SJSA1 (cell line): Measurements from ENCODE around the gene ESRRA. TPM values are rescaled to one million over a fixed set of nuclear protein-coding genes. Genes with fewer than 3 reads are reported as not detected.
"Not testable (repeated sequence)": the region's sequence is repeated elsewhere in the genome, so short reads cannot be mapped to it uniquely, and the experiment has no call there.

Experiments
- DNase-seq, 2 experiments: peaks; one replicate each; pipeline ENCODE4 v3.0.0-alpha.2; 2015 to 2020; ENCODE audit warnings: low spot score in 2 of 2, low read depth in 1 of 2
- H3K27ac ChIP-seq: fragments of 250-450 bp; sonication (Bioruptor Pico); 2 replicates; pipeline ENCODE4 v1.5.1; 2020; ENCODE audit warnings: mild to moderate bottlenecking, moderate library complexity
- H3K27me3 ChIP-seq: fragments of 250-450 bp; sonication (Bioruptor Pico); replicated peaks from 2 replicates; pipeline ENCODE4 v1.5.1; 2020; ENCODE audit warnings: mild to moderate bottlenecking, moderate library complexity
- H3K36me3 ChIP-seq: fragments of 250-450 bp; sonication (Bioruptor Pico); 2 replicates; pipeline ENCODE4 v1.5.1; 2020; ENCODE audit warnings: mild to moderate bottlenecking
- H3K4me1 ChIP-seq: fragments of 250-450 bp; sonication (Bioruptor Pico); replicated peaks from 2 replicates; pipeline ENCODE4 v1.6.1; 2021; ENCODE audit warnings: mild to moderate bottlenecking
- H3K4me3 ChIP-seq: fragments of 250-450 bp; sonication (Bioruptor Pico); 2 replicates; pipeline ENCODE4 v1.5.1; 2020; ENCODE audit warnings: mild to moderate bottlenecking
- H3K9me3 ChIP-seq: fragments of 250-450 bp; sonication (Bioruptor Pico); replicated peaks from 2 replicates; pipeline ENCODE4 v1.5.1; 2020; ENCODE audit warnings: mild to moderate bottlenecking
- total RNA-seq: library from RNA; depleted of rRNA; stranded (reverse); fragments of >200 nt; shearing (Covaris generic); gene quantifications from 2 replicates; pipeline ENCODE4 v1.2.3, GENCODE V29; 2014

The ESRRA gene
- total RNA-seq, 1 experiment from 2014 or later, result 50.7 TPM

DNA sequence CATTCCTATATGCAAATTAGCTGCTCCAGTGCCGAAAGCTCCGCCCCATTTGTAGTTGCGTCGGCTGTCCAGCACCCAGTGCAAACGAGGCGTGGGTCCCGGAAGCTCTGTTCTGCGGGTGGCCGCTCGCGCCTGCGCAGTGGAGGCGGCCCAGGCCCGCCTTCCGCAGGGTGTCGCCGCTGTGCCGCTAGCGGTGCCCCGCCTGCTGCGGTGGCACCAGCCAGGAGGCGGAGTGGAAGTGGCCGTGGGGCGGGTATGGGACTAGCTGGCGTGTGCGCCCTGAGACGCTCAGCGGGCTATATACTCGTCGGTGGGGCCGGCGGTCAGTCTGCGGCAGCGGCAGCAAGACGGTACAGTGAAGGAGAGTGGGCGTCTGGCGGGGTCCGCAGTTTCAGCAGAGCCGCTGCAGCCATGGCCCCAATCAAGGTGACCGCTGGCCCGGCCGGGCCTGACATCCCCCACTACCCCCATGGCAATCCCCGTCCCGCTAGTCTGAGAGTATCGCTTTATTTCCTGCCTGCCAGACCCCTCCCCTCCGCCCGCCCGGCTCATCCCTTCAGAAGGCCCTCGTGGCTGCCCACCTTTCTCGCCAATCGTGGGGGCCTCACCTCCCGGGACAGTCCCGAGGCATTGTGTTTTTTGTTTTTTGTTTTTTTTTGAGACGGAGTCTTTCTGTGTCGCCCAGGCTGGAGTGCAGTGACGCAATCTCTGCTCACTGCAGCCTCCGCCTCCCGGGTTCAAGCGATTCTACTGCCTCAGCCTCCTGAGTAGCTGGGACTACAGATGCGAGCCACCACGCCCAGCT, 12.8 kb downstream of the ESRRA start, which contains the start of gene PRDX5:
Gene PRDX5, plus strand, starts transcription at position 161 of the 805 bp plus-strand sequence. Its CDS starts 95 bp downstream, at position 256.
- no peaks in the 10 kb centered on the region for H3K27me3 ChIP-seq
- peaks cover 20% of the 10 kb centered on the region for H3K4me1 ChIP-seq
- H3K27ac ChIP-seq, result peak within 1 kb of the TSS; percentile 81
- H3K36me3 ChIP-seq, result peaks cover 46% of the 10 kb centered on the region
- peak within 1 kb of the TSS; percentile 69 for H3K4me3 ChIP-seq
- H3K9me3 ChIP-seq, result no peaks in the 10 kb centered on the region
- peak; percentile 97 to 99 for DNase-seq

DNA sequence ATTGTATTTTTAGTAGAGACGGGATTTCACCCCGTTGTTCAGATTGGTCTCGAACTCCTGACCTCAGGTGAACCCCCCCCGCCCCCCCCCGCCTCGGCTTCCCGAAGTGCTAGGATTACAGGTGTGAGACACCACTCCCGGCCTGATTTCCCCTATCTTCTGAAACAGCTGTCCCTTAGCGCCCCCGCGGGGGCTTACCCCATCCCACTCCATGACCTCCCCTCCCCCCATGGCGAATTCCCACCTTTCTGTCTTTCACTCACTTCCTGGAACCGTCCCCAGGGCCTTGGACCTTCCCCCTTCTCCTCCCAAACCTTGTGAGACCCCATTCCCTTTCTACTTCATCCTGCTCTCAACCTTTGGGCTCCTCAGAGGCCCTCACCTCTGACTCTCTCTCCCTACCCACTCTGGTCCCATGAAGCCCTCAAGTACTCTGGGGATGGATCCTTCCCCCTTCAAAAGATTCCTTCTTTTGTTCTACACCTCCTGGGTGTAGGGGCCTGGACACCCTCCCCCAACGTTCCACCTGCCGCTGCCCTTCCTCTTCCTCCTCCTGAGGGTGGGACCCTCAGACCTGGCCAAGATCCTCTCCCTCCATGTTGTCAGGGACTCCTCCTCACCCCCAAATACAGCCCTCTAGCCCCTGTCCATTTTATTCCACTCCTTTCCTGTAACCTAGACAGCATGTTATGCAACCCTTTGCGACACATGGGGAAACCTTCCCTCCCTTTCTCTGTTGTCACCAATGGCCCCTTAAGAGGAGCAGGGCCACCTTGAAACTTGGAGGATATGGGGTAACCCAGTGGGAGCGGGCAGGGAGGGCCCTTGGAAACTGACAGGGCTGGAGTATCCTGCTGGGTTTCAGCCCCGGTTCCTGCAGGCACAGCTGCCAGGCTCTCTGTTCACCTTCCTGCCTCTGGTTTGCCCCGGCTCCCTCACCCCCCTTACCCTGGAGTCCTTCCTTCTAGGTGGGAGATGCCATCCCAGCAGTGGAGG, 13.7 kb downstream of the ESRRA start:
- H3K4me3 ChIP-seq, result peak overlapping the region; percentile 69
- H3K9me3 ChIP-seq, result no peaks in the 10 kb centered on the region
- no peaks in the 10 kb centered on the region for H3K27me3 ChIP-seq
- no peak for DNase-seq
- peaks cover 20% of the 10 kb centered on the region for H3K4me1 ChIP-seq
- H3K36me3 ChIP-seq, result peaks cover 42% of the 10 kb centered on the region
- H3K27ac ChIP-seq, result no peak overlapping the region; the same call in 1 of the 2 replicates

DNA sequence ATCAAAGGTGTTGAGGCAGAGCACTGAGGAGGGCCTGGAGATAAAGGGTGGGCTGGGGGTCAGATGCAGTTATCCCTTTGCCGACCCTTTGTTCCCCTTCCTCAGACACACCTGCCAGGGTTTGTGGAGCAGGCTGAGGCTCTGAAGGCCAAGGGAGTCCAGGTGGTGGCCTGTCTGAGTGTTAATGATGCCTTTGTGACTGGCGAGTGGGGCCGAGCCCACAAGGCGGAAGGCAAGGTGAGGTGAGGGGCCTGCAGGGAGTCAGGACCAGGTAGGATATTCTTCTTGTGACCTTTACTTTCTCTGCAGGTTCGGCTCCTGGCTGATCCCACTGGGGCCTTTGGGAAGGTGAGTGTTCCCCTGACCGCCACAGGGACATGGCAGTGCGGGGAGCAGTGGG, 15.2 kb downstream of the ESRRA start:
- Histone ChIP-seq H3K9me3 (no peaks in the 10 kb centered on the region), H3K36me3 (peaks cover 27% of the 10 kb centered on the region), H3K27me3 (no peaks in the 10 kb centered on the region), H3K4me1 (peaks cover 20% of the 10 kb centered on the region), H3K4me3 (no peak overlapping the region), H3K27ac (no peak overlapping the region)
- DNase-seq, result no peak

DNA sequence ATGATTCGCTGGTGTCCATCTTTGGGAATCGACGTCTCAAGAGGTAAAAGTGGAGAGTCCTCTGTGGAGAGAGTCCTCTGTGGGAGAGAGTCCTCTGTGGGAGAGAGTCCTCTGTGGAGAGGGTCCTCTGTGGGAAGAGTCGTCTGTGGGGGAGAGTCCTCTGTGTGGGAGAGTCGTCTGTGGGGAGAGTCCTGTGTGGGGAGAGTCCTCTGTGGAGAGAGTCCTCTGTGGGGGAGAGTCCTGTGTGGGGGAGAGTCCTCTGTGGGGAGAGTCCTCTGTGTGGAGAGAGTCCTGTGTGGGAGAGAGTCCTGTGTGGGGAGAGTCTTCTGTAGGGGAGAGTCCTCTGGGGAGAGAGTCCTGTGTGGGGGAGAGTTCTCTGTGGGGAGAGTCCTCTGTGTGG, 15.7 kb downstream of the ESRRA start:
- no peak overlapping the region for H3K4me3 ChIP-seq
- DNase-seq, result no peak
- no peaks in the 10 kb centered on the region for H3K27me3 ChIP-seq
- H3K9me3 ChIP-seq, result no peaks in the 10 kb centered on the region
- no peak overlapping the region for H3K27ac ChIP-seq
- peaks cover 20% of the 10 kb centered on the region for H3K4me1 ChIP-seq
- H3K36me3 ChIP-seq, result peaks cover 24% of the 10 kb centered on the region

GRCh38 chr11:64321533-64321932, 16.2 kb downstream of the ESRRA start:
- Histone ChIP-seq H3K27ac (no peak overlapping the region), H3K27me3 (no peaks in the 10 kb centered on the region), H3K36me3 (peaks cover 19% of the 10 kb centered on the region), H3K9me3 (no peaks in the 10 kb centered on the region), H3K4me3 (no peak overlapping the region), H3K4me1 (peaks cover 19% of the 10 kb centered on the region)
- DNase-seq, result peak; percentile 66 to 75

- H3K27me3 ChIP-seq, result no peaks in the 10 kb centered on the region
- no peak for DNase-seq
- H3K27ac ChIP-seq, result no peak overlapping the region
- no peaks in the 10 kb centered on the region for H3K9me3 ChIP-seq
- peaks cover 15% of the 10 kb centered on the region for H3K4me1 ChIP-seq
- H3K36me3 ChIP-seq, result peaks cover 11% of the 10 kb centered on the region
- H3K4me3 ChIP-seq, result no peak overlapping the region
Measured at GRCh38 chr11:64322925-64323260, 17.6 kb downstream of the ESRRA start.

- Histone ChIP-seq H3K9me3 (no peaks in the 10 kb centered on the region), H3K4me3 (no peak overlapping the region), H3K27me3 (no peaks in the 10 kb centered on the region), H3K27ac (no peak overlapping the region), H3K4me1 (peaks cover 15% of the 10 kb centered on the region), H3K36me3 (peaks cover 11% of the 10 kb centered on the region)
- DNase-seq, result no peak
Measured at GRCh38 chr11:64323373-64323772, 18.0 kb downstream of the ESRRA start.

- H3K36me3 ChIP-seq, result peaks cover 11% of the 10 kb centered on the region
- H3K9me3 ChIP-seq, H3K4me3 ChIP-seq, DNase-seq, H3K27me3 ChIP-seq, H3K27ac ChIP-seq: not testable (repeated sequence)
- H3K4me1 ChIP-seq, result peaks cover 13% of the 10 kb centered on the region
Measured at GRCh38 chr11:64323984-64324383, 18.7 kb downstream of the ESRRA start.

DNA sequence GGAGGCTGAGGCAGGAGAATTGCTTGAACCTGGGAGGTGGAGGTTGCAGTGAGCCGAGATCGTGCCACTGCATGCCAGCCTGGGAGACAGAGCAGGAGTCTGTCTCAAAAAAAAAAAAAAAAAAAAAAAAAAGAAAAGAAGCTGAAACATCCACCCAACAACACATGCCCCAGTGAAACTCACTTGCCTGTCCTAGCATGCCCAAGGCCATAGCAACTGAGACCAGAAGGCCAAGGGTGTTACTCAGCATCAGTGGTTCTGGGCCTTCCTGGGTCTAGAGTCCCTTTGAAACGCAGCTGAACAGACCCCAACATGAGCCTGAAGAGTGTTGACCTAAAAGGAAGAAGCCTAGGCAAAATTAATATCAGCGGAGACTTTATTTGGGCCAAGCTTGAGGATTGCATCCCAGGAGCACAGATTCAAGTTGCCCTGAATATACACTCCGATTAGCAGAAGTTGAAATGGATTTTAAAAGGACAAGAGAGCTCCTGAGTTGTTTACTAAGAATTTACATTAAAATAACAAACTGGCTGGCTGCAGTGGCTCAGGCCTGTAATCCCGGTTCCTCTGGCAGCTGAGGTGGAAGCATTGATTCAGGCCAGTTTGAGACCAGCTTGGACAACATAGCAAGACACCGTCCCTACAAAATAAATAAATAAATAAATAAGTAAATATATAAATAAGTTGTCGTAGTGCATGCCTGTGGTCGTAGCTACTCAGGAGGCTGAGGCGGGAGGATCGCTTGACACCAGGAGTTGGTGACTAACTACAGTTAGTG, 19.6 kb downstream of the ESRRA start:
- no peaks in the 10 kb centered on the region for H3K27me3 ChIP-seq
- no peak overlapping the region for H3K27ac ChIP-seq
- no peak overlapping the region for H3K4me3 ChIP-seq
- DNase-seq, result no peak
- peaks cover 11% of the 10 kb centered on the region for H3K36me3 ChIP-seq
- peaks cover 10% of the 10 kb centered on the region for H3K4me1 ChIP-seq
- no peaks in the 10 kb centered on the region for H3K9me3 ChIP-seq

DNA sequence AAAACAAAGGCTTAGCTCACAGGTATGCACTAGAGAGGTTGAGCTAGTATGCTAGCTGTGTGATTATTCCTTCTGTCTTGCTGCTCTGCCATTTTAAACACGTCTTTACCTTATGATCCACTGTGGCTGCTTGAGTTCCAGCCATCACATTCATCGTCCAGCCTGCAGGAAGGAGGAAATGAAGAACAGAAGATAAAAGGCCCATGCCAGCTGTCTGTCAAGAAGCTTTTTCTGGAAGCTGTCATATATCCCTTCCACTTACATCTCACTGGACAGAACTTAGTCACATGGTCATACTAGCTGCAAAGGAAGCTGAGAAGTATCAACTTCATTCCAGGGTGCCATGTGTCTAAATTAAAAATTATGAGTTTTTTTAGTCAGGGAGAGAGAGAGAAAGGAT, 22.1 kb downstream of the ESRRA start:
- Histone ChIP-seq H3K4me3 (no peak overlapping the region), H3K36me3 (peaks cover 6% of the 10 kb centered on the region), H3K9me3 (no peaks in the 10 kb centered on the region), H3K27me3 (no peaks in the 10 kb centered on the region), H3K27ac (no peak overlapping the region), H3K4me1 (peaks cover 9% of the 10 kb centered on the region)
- DNase-seq, result no peak

GRCh38 chr11:64327993-64328392, 22.7 kb downstream of the ESRRA start:
- no peaks in the 10 kb centered on the region for H3K9me3 ChIP-seq
- no peak overlapping the region for H3K27ac ChIP-seq
- H3K27me3 ChIP-seq, result no peaks in the 10 kb centered on the region
- H3K4me3 ChIP-seq, result no peak overlapping the region
- no peak for DNase-seq
- peaks cover under 1% of the 10 kb centered on the region for H3K36me3 ChIP-seq
- H3K4me1 ChIP-seq, result peaks cover 9% of the 10 kb centered on the region

- DNase-seq, result no peak
- Histone ChIP-seq H3K4me1 (peaks cover 18% of the 10 kb centered on the region), H3K36me3 (no peaks in the 10 kb centered on the region), H3K4me3 (no peak overlapping the region), H3K27me3 (no peaks in the 10 kb centered on the region), H3K27ac (no peak overlapping the region), H3K9me3 (no peaks in the 10 kb centered on the region)
Measured at GRCh38 chr11:64330888-64331287, 25.6 kb downstream of the ESRRA start.

- Histone ChIP-seq H3K4me1 (peaks cover 18% of the 10 kb centered on the region), H3K27ac (no peak overlapping the region), H3K9me3 (no peaks in the 10 kb centered on the region), H3K27me3 (no peaks in the 10 kb centered on the region), H3K4me3 (no peak overlapping the region), H3K36me3 (no peaks in the 10 kb centered on the region)
- peak; percentile 68 to 92 for DNase-seq
Measured at GRCh38 chr11:64331569-64332371, 26.4 kb downstream of the ESRRA start.
